GM12878 (cell line): ENCODE results near the gene CBFA2T3. TPM values are rescaled to one million over a fixed set of nuclear protein-coding genes. Genes with fewer than 3 reads are reported as not detected.

Source experiments
- ATAC-seq: fragments of 200-7000 bp; cut with Tn5 transposase; 3 replicates; pipeline ENCODE4 v1.9.1; 2020; ENCODE audit warnings: mild to moderate bottlenecking, moderate library complexity
- BruUV-seq: library from RNA; stranded (reverse); fragments of 400-500 nt; replicated peaks from 2 replicates; lab custom pipeline; 2021; lab: Mats Ljungman, UMichigan
- CTCF ChIA-PET: fragments of 300-600 bp; sonication (Branson Sonifier 250); formaldehyde crosslinking; extraction: SDS; loops from one replicate; lab custom pipeline; 2021; ENCODE audit warnings: inconsistent platforms; lab: Yijun Ruan, JAX
- POLR2A ChIA-PET: fragments of 350-600 bp; formaldehyde crosslinking; extraction: SDS; loops from one replicate; lab custom pipeline; 2021; ENCODE audit warnings: inconsistent platforms; lab: Charles Lee
- RAD21 ChIA-PET: fragments of 300-600 bp; sonication (Branson Sonifier 250); formaldehyde crosslinking; loops from one replicate; lab custom pipeline; 2023; ENCODE audit warnings: antibody characterized with exemption; ENCODE audit not compliant: unreplicated experiment; lab: Charles Lee
- SMC1A ChIA-PET: fragments of 300-600 bp; sonication (Branson Sonifier 250); formaldehyde crosslinking; loops from one replicate; lab custom pipeline; 2023; ENCODE audit not compliant: unreplicated experiment, uncharacterized antibody; lab: Charles Lee
- DNase-seq: peaks from one replicate; pipeline ENCODE4 v3.0.0-alpha.2; 2011; ENCODE audit warnings: low read depth, low spot score
- FAIRE-seq: peaks from 3 replicates; lab custom pipeline; 2011; peaks lifted over from hg19 to GRCh38; lab: Jason Lieb, UNC
- H2AFZ ChIP-seq: 2 replicates; pipeline ENCODE4 v1.6.0; 2011; ENCODE audit warnings: low read depth, low read length, control low read depth; ENCODE audit not compliant: control insufficient read depth
- H3K27ac ChIP-seq: 2 replicates; pipeline ENCODE4 v1.5.1; 2011; ENCODE audit warnings: control low read depth; ENCODE audit not compliant: control insufficient read depth, insufficient read depth
- H3K27me3 ChIP-seq, 2 experiments: replicated peaks in 1 of 2; 2 replicates each; pipeline versions ENCODE4 v1.6.0 to v1.6.1; 2011; ENCODE audit warnings: low read length in 1 of 2; ENCODE audit not compliant: control insufficient read depth in 2 of 2, insufficient read depth in 2 of 2
- H3K36me3 ChIP-seq, 2 experiments: 2 replicates each; pipeline ENCODE4 v1.5.1; 2011; ENCODE audit warnings: low read length in 1 of 2; ENCODE audit not compliant: control insufficient read depth in 2 of 2, insufficient read depth in 2 of 2
- H3K4me1 ChIP-seq: 2 replicates; pipeline ENCODE4 v1.6.1; 2011; ENCODE audit warnings: mild to moderate bottlenecking, low read length, moderate library complexity, mixed read lengths; ENCODE audit not compliant: control insufficient read depth, insufficient read depth
- H3K4me2 ChIP-seq: 2 replicates; pipeline ENCODE4 v1.6.0; 2011; ENCODE audit warnings: control low read depth; ENCODE audit not compliant: control insufficient read depth, insufficient read depth
- H3K4me3 ChIP-seq: fragments of 200-600 bp; sonication (generic); 2 replicates; pipeline ENCODE4 v1.5.1; 2016
- H3K79me2 ChIP-seq: 2 replicates; pipeline ENCODE4 v1.6.0; 2011; ENCODE audit warnings: low read length; ENCODE audit not compliant: control insufficient read depth, insufficient read depth
- H3K9ac ChIP-seq: 2 replicates; pipeline ENCODE4 v1.8.0; 2011; ENCODE audit warnings: low read length, control low read depth, mixed read lengths; ENCODE audit not compliant: control insufficient read depth, insufficient read depth
- H3K9me3 ChIP-seq: replicated peaks from 3 replicates; pipeline ENCODE4 v1.5.1; 2011; ENCODE audit warnings: mild to moderate bottlenecking, low read length; ENCODE audit not compliant: control insufficient read depth, insufficient read depth
- H4K20me1 ChIP-seq: 2 replicates; pipeline ENCODE4 v1.6.0; 2011; ENCODE audit not compliant: control insufficient read depth, insufficient read depth
- ATF2 ChIP-seq: IDR thresholded peaks from 2 replicates; pipeline ENCODE4 v1.6.1; 2012; ENCODE audit warnings: low read length, inconsistent platforms
- CBX5 ChIP-seq: sonication (generic); IDR thresholded peaks from 2 replicates; pipeline ENCODE4 v1.6.1; 2016; ENCODE audit warnings: low read depth, moderate library complexity, mild to moderate bottlenecking, inconsistent platforms
- CHD2 ChIP-seq: IDR thresholded peaks from 2 replicates; pipeline ENCODE4 v1.6.1; 2011; ENCODE audit warnings: low read depth, low read length, improper control_type of control experiment, borderline replicate concordance
- MTA3 ChIP-seq: IDR thresholded peaks from 2 replicates; pipeline ENCODE4 v1.6.1; 2012; ENCODE audit warnings: low read length, inconsistent platforms, borderline replicate concordance
- NR2F1 ChIP-seq: fragments of 450-650 bp; conservative IDR thresholded peaks from 2 replicates; pipeline ENCODE4 v1.6.1; 2017; ENCODE audit warnings: mild to moderate bottlenecking
- SPI1 ChIP-seq: IDR thresholded peaks from 2 replicates; pipeline ENCODE4 v1.6.1; 2011; ENCODE audit warnings: low read depth, mild to moderate bottlenecking, low read length, moderate library complexity, borderline replicate concordance; ENCODE audit not compliant: insufficient read depth
- WRNIP1 ChIP-seq: IDR thresholded peaks from 2 replicates; pipeline ENCODE4 v1.6.1; 2011; ENCODE audit warnings: low read depth, low read length, improper control_type of control experiment, borderline replicate concordance
- ZBED1 ChIP-seq: IDR thresholded peaks from 2 replicates; pipeline ENCODE4 v1.6.1; 2016; ENCODE audit warnings: borderline replicate concordance
- ZNF207 ChIP-seq: fragments of 450-650 bp; IDR thresholded peaks from 2 replicates; pipeline ENCODE4 v1.6.1; 2014; ENCODE audit warnings: antibody characterized with exemption, mild to moderate bottlenecking, borderline replicate concordance
- ZNF687 ChIP-seq: fragments of 450-650 bp; IDR thresholded peaks from 2 replicates; pipeline ENCODE4 v1.6.1; 2017; ENCODE audit warnings: mild to moderate bottlenecking, moderate library complexity
- WGBS: methylation state at CpG from one replicate; pipeline ENCODE4 v1.1.6; 2016; ENCODE audit warnings: low lambda C conversion rate; ENCODE audit not compliant: insufficient replicate concordance, insufficient coverage; ENCODE audit errors: missing lambda C conversion rate; 5-methylcytosine and 5-hydroxymethylcytosine counted together
- in situ Hi-C: fragments of 300-500 bp; cut with MboI; formaldehyde crosslinking; loops from 9 replicates; pipeline ENCODE4 v1.14.3; 2018; ENCODE audit warnings: mixed read lengths
- intact Hi-C: fragments of 100-400 bp; cut with micrococcal nuclease; formaldehyde crosslinking; loops from one replicate; pipeline ENCODE4 v1.14.2; 2022; ENCODE audit not compliant: unreplicated experiment
- polyA plus RNA-seq, 11 experiments: library from polyadenylated mRNA; depleted of rRNA in 4 of 11; unstranded in 6 of 11; stranded (reverse) in 5 of 11; fragments of >200 nt; fragmentation: Nextera tagmentation in 4 of 11; fragmentation: Illumina TruSeq in 1 of 11; extraction: Ambion mirVana in 4 of 11; extraction: Trizol in 1 of 11; gene quantifications; 1 replicate in 1 of 11; 2 replicates in 10 of 11; pipeline versions ENCODE4 v1.2.1 to v1.2.3, GENCODE V29; 2011 to 2016; ENCODE audit warnings: inconsistent platforms in 2 of 11, missing spikeins in 2 of 11, low read depth in 1 of 11
- total RNA-seq, 4 experiments: library from RNA; depleted of rRNA in 3 of 4; stranded (reverse); fragments of >200 nt in 3 of 4; fragmentation: Illumina TruSeq in 1 of 4; extraction: Trizol in 1 of 4; gene quantifications; 2 replicates each; pipeline versions ENCODE4 v1.2.1 to v1.2.3, GENCODE V29; 2013 to 2021

The CBFA2T3 gene
- total and polyA plus RNA-seq, 10 of the 15 experiments (the other 5 are each of a cell fraction or from before 2014, with no cell fraction given), result 0.69 to 42.6 (median 4.5) TPM

GRCh38 chr16:88856828-88857727 lies 119.9 kb downstream of the CBFA2T3 start, which contains the start of the genes GALNS and TRAPPC2L (continued):
- TF ChIP-seq ATF2 (no peak), ZBED1 (no peak)

GRCh38 chr16:88856122-88856827 lies 120.7 kb downstream of the CBFA2T3 start:
- CTCF ChIA-PET, result interaction anchor here (2.1 to 2.9 kb wide), 2 partner anchors 38 to 44 kb away, joined by 6 to 19 read pairs; partner anchors contain the start of gene APRT
- Histone ChIP-seq H3K4me3 (peak overlapping the region; percentile 71), H4K20me1 (0 out of 2 replicates have a peak, but pooled peaks cover 2% of the 10 kb centered on the region), H3K79me2 (peaks cover 13% of the 10 kb centered on the region), H3K9me3 (no peaks in the 10 kb centered on the region), H3K36me3 (peaks cover 4 to 5% of the 10 kb centered on the region in 2 experiments; a peak in 3 of 4 replicates), H3K4me1 (peaks cover 23% of the 10 kb centered on the region), H3K27ac (no peak overlapping the region), H3K27me3 (no peaks in the 10 kb centered on the region), H3K9ac (peak overlapping the region; percentile 29; the same call in 1 of the 2 replicates), H2AFZ (peak overlapping the region; percentile 72; the same call in 1 of the 2 replicates), H3K4me2 (peak overlapping the region; percentile 81)
- ATAC-seq, result no peak; the same call in 2 of the 3 replicates
- RAD21 ChIA-PET, result interaction anchor here (0.8 to 1.8 kb wide), 5 partner anchors 44 to 360 kb away, joined by 3 to 4 read pairs (median 3); partner anchors contain the start of gene CDH15
- TF ChIP-seq CBX5 (no peak), WRNIP1 (no peak), ZNF207 (no peak), NR2F1 (0 out of 2 replicates have a peak, but pooled peaks have one; percentile 42), CHD2 (no peak), SPI1 (no peak), MTA3 (no peak), ZNF687 (no peak)
- intact Hi-C loops (loop anchor here (5.0 kb wide), 2 partner anchors 44 to 66 kb away; partner anchors contain the start of gene APRT), in situ Hi-C loops (no loop called here)
- POLR2A ChIA-PET, result interaction anchor here (1.0 kb wide), 2 partner anchors 76 to 174 kb away, joined by 3 to 4 read pairs; no protein-coding TSS in a partner anchor
- no peak for FAIRE-seq
- 46% methylated on average over 36 of the region's 53 CpGs for WGBS
- no peak for DNase-seq
- BruUV-seq, result no TSS peak
- SMC1A ChIA-PET, result interaction anchor here (1.6 to 2.0 kb wide), 2 partner anchors 46 to 87 kb away, joined by 4 read pairs; no protein-coding TSS in a partner anchor
